ENCODE results near the gene WDR26.
"Not testable (repeated sequence)": the region's sequence is repeated elsewhere in the genome, so short reads cannot be mapped to it uniquely, and the experiment has no call there.

WDR26 gene

GRCh38 chr1:224392411-224393249 lies 42.0 kb downstream of the WDR26 start:
- DNase-seq (ENCODE audit: low read depth in 2 of 2), result no peak

GRCh38 chr1:224390517-224390916 lies 44.1 kb downstream of the WDR26 start:
- no peak for DNase-seq (ENCODE audit: low read depth in 2 of 2)

DNA sequence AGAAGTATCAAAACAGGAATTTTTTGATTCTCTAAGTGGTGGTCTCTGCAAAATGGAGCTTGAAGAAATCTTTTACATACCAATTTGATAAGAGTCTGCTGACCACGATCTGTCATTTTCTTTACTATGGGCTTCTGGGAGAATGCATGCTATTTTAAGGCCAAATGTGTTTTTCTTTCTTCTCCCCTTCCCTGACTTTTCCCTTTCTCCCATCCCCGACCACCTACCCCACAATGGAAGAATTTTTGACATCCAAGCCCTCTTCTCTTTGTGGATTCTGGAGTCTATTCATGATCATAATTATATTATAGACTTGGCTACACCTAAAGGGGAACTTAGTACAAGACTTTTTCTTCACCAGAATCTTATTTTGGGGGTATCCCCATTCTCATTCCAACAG lies 46.7 kb downstream of the WDR26 start:
- no peak for DNase-seq (ENCODE audit: low read depth in 2 of 2)

- DNase-seq (ENCODE audit: low read depth in 2 of 2), result no peak
These were observed 47.2 kb downstream of the WDR26 start for GRCh38 chr1:224387302-224387912.

GRCh38 chr1:224383218-224383617 lies 51.4 kb downstream of the WDR26 start:
- DNase-seq (ENCODE audit: low read depth in 2 of 2), result no peak

GRCh38 chr1:224381880-224382548 lies 52.6 kb downstream of the WDR26 start:
- DNase-seq (ENCODE audit: low read depth in 2 of 2), result no peak

DNA sequence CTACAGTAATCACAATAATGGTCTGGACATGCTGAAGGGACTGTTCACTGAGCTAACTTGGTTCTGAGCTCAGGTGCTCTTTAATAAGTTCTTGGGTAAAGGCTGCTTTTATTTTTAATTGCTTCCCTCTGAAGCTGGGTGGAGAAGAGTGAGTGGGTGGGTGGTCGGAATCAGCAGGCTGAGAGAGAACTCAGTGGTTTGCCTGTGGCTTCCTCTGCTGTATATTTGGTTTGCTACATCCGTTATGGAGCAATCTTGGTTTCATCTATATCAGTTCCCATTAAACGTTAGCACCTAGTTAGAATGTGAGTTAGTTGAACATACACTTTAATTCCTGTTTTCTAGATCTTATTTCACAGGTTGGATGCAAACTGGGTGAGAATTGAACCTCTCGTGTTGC lies 54.6 kb downstream of the WDR26 start:
- DNase-seq (ENCODE audit: low read depth in 2 of 2), result peak; percentile 15 to 41

DNA sequence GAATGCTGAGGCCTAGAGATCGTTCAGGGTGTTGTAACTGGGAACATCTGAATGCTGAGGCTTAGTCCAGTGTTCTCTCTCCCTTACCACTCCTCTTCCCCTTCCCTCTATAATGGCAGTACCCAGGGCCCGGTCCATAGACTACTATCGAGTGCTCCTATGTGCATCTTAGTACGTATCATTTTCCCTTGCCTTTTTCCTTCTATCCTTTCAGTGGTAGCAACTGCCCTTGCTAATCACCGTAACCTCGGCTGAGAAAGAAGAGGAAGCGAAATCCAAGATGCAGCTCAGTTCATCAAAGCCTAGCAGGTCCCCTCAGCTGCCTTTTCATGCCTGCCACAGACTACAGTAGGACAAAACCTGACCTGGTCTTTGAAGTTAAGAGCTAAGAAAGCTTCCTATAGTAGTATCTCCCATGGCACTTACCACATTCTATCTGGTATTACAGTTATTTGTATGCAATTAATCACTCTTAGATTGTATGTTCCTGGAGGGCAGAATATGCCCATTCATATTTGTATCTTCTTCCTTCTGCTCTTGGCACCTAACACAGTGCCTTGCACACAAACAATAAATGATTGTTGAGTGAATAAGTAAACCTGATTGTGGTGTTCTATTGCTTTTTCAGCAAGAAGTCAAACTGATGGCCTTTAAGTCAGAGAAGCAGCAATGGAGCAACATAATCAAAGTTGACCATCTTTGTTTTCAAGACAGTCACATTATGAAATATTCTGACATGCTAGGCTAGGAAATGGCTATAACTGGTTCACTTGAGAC lies 55.6 kb downstream of the WDR26 start:
- no peak for DNase-seq (ENCODE audit: low read depth in 2 of 2)

DNA sequence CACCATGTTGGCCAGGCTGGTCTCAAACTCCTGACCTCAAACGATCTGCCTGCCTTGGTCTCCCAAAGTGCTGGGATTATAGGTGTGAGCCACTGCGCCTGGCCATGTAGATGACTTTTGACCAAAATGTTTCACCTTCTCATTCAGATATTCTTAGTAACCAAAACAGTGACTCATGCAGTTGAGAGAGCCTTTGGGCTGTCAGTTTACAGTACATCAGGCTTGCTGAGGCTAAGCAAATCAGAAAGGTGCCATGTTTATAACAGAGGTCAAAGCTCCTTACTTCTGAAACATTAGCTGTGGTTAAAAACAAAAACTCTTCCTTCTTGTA lies 57.0 kb downstream of the WDR26 start:
- DNase-seq (ENCODE audit: low read depth in 2 of 2), result peak in 1 of 2 experiments; percentile 19

- DNase-seq (ENCODE audit: low read depth in 2 of 2), result no peak
These were observed 59.5 kb downstream of the WDR26 start for GRCh38 chr1:224375059-224375458.

DNA sequence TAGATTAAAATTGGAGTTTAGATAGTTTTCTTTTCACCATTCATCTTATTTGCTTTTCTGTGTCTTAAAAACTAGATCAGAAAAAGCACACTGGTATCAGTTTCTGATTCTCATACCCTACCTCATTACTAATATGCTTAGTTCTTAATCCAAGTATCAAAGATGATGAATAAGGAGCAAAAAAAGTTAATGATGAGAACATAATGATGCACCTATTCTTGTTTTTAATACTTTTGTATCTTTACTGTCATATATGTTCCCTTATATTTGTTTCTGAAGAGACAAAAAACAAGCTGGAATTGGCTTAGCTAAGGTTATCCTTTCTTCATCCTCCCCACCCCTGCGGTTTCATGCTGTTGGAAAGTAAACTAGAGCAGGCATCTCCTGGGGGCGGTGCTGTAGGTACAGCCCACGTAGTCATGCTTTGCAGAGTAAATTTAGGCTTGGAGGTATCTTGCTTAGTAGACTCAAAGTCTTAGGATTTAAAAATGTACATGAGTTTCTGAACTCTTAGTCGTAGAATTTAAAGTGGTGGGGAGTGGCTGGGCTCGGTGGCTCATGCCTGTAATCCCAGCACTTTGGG lies 61.5 kb downstream of the WDR26 start:
- DNase-seq (ENCODE audit: low read depth in 2 of 2), result no peak

- DNase-seq (ENCODE audit: low read depth in 2 of 2), result no peak
These were observed 66.2 kb downstream of the WDR26 start for GRCh38 chr1:224368409-224368808.

DNA sequence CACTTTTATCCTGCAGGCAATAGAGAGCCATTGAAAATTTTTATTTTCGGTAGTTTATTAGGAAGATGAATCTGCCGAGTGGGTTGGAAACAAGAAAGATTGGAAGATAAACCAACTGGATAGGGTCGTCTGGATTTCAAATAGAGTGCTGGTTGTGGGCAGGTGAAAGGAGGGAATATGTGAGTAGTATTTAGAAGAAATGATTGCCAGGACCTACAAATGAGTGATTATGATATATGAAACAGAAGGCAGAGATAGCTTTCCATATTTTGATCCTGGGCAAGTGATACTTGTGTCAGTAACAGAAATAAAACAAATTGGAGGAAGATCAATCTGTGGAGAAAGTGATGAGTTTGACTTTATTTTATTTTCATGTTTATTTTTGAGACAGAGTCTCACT lies 75.4 kb downstream of the WDR26 start:
- no peak for DNase-seq (ENCODE audit: low read depth in 2 of 2)

GRCh38 chr1:224358237-224358636 lies 76.4 kb downstream of the WDR26 start:
- DNase-seq (ENCODE audit: low read depth in 2 of 2), result no peak

- DNase-seq (ENCODE audit: low read depth in 2 of 2), result no peak
These were observed 76.9 kb downstream of the WDR26 start for GRCh38 chr1:224357626-224358124.

DNA sequence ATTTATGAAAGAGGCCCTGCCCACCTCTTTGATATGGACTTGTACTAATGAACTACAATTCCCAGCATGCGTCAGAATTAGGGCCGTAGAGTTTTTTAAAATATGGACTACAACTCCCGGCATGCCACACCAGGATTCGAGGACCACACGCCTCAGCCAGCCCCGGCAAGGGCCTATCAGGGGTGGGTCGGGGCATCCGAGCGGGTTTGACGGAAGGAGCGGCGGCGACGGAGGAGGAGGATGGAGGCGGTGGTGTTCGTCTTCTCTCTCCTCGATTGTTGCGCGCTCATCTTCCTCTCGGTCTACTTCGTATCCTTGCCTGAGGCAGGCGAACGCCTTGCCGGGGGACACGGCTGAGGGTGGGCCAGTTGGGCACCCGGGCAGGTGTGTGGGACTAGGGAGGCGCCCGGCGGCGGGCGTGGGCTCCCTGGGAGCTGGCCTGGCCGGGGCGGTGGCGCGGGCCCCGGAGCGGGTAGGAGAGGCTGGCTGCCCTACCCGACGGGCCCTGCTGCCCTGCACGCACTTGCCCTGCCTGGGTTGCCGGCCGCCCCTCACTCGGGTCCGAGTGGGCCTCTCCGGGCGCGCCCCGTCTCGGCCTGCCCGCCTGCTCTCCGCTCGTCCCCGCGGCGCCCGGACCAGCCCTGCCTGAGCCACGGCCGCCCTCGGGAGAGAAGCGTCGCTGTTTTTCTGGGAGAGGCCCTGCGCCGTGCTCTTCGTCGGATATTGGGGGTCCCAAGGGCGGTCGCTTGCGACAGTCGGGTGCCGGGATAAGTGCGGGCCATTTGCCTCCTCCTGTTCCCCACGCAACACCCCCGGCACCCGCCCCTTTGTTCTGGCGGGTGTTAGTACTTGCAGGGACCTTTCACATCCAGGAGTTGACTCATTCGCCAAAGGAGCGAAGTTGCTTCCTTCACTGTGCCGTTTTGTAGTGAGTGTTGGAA lies 77.6 kb downstream of the WDR26 start, which contains the start of gene CNIH4:
CNIH4 (plus strand) TSS at position 195 of the 941 bp plus-strand sequence; CDS start at position 241, 46 bp downstream.
- DNase-seq (ENCODE audit: low read depth in 2 of 2), result peak; percentile 78 to 87

DNA sequence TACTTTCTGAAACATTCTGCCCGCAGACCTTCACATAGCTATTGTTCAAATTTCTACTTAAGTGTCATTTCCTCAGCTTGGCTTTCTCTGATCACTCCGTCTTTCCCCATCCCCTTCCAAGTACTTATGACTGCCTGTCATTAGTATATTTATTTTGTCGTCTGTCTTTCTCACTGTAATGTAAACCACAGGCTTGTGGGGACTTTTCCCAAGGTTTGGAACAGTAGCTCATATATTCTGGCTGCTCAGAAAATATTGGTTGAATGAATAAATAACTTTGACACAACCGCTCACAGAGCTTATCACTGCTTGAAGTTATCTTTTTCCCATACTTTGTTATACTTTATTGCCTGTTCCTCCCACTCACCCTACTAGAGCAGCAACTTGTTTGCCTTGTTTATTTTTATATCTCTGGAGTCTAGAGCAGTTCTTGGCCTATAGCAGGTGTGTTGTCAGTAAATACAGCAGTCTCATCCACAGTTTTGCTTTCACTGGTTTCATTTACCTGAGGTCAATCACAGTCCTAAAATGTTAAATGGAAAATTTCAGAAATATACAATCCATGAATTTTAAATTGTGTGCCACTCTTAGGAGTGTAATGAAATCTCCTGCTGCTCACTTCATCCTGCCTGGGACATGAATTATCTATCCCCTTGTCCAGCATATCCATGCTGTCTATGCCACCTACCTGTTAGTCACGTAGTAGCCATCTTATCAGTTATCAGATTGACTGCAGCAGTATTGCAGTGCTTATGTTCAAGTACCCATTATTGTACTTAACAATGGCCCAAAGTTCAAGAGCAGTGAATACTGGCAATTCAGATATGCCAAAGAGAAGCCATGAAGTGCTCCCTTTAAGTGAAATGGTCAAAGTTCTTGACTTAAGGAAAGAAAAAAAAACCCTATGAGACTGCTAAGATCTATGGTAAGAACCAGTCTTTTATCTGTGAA lies 80.3 kb downstream of the WDR26 start:
- no peak for DNase-seq (ENCODE audit: low read depth in 2 of 2)

GRCh38 chr1:224352436-224353085 lies 82.0 kb downstream of the WDR26 start:
- not testable (repeated sequence) for DNase-seq (ENCODE audit: low read depth in 2 of 2)

GRCh38 chr1:224349716-224350115 lies 84.9 kb downstream of the WDR26 start:
- not testable (repeated sequence) for DNase-seq (ENCODE audit: low read depth in 2 of 2)
